ENCODE data around the gene MEF2D.

The MEF2D gene

GRCh38 chr1:156500543-156500792 lies at the start of gene MEF2D:
MEF2D (minus strand) TSS chr1:156500775; CDS start chr1:156483292, 17,483 bp downstream.
- no peak for DNase-seq (ENCODE audit: low spot score)

- no peak for DNase-seq (ENCODE audit: low spot score)
These were observed 49.8 kb upstream of the MEF2D start for GRCh38 chr1:156550346-156550745.

- no peak for DNase-seq (ENCODE audit: low spot score)
These were observed 49.3 kb upstream of the MEF2D start for GRCh38 chr1:156549831-156550230.

- DNase-seq (ENCODE audit: low spot score): no peak
These were observed 48.8 kb upstream of the MEF2D start for GRCh38 chr1:156549390-156549789.

GRCh38 chr1:156547982-156548381 lies 47.4 kb upstream of the MEF2D start:
- DNase-seq (ENCODE audit: low spot score): no peak

GRCh38 chr1:156547434-156547833 lies 46.9 kb upstream of the MEF2D start:
- no peak for DNase-seq (ENCODE audit: low spot score)

GRCh38 chr1:156546267-156546666 lies 45.7 kb upstream of the MEF2D start:
- no peak for DNase-seq (ENCODE audit: low spot score)

GRCh38 chr1:156544592-156545102 lies 44.1 kb upstream of the MEF2D start:
- no peak for DNase-seq (ENCODE audit: low spot score)

GRCh38 chr1:156543066-156543465 lies 42.5 kb upstream of the MEF2D start:
- no peak for DNase-seq (ENCODE audit: low spot score)

GRCh38 chr1:156540955-156541354 lies 40.4 kb upstream of the MEF2D start:
- DNase-seq (ENCODE audit: low spot score): no peak

GRCh38 chr1:156539818-156540355 lies 39.3 kb upstream of the MEF2D start:
- DNase-seq (ENCODE audit: low spot score): no peak

GRCh38 chr1:156538711-156539440 lies 38.3 kb upstream of the MEF2D start:
- no peak for DNase-seq (ENCODE audit: low spot score)

- no peak for DNase-seq (ENCODE audit: low spot score)
These were observed 36.5 kb upstream of the MEF2D start for GRCh38 chr1:156537027-156537426.

- DNase-seq (ENCODE audit: low spot score): no peak
These were observed 34.0 kb upstream of the MEF2D start for GRCh38 chr1:156534424-156535060.

GRCh38 chr1:156533568-156534220 lies 33.1 kb upstream of the MEF2D start:
- no peak for DNase-seq (ENCODE audit: low spot score)

GRCh38 chr1:156532374-156532773 lies 31.8 kb upstream of the MEF2D start:
- no peak for DNase-seq (ENCODE audit: low spot score)

GRCh38 chr1:156530006-156530405 lies 29.4 kb upstream of the MEF2D start:
- DNase-seq (ENCODE audit: low spot score): no peak

GRCh38 chr1:156528875-156529425 lies 28.4 kb upstream of the MEF2D start:
- DNase-seq (ENCODE audit: low spot score): no peak

GRCh38 chr1:156528231-156528630 lies 27.7 kb upstream of the MEF2D start:
- DNase-seq (ENCODE audit: low spot score): no peak

GRCh38 chr1:156527584-156527983 lies 27.0 kb upstream of the MEF2D start:
- no peak for DNase-seq (ENCODE audit: low spot score)

- DNase-seq (ENCODE audit: low spot score): no peak
These were observed 25.4 kb upstream of the MEF2D start for GRCh38 chr1:156525856-156526489.

GRCh38 chr1:156525071-156525501 lies 24.5 kb upstream of the MEF2D start:
- no peak for DNase-seq (ENCODE audit: low spot score)

All from COLO829 (cell line).